Upper lobe of left lung (tissue), 4 donors: ENCODE measurements around the gene CCNQ.

Source experiments
- POLR2AphosphoS5 ChIP-seq, 2 donors: sonication (generic); formaldehyde crosslinking; IDR thresholded peaks; one replicate each; pipeline ENCODE4 v1.5.1; 2017; ENCODE audit warnings: antibody characterized with exemption in 2 of 2
- TF ChIP-seq, protein P1 (sequence below), 6 experiments: fragments of 450-650 bp in 4 of 6; fragments of 200-600 bp in 2 of 6; sonication (generic) in 2 of 6; IDR thresholded peaks; one replicate each; pipeline ENCODE4 v1.5.1; 2016 to 2019; ENCODE audit warnings: antibody characterized with exemption in 6 of 6

- TF ChIP-seq, protein P1, sequence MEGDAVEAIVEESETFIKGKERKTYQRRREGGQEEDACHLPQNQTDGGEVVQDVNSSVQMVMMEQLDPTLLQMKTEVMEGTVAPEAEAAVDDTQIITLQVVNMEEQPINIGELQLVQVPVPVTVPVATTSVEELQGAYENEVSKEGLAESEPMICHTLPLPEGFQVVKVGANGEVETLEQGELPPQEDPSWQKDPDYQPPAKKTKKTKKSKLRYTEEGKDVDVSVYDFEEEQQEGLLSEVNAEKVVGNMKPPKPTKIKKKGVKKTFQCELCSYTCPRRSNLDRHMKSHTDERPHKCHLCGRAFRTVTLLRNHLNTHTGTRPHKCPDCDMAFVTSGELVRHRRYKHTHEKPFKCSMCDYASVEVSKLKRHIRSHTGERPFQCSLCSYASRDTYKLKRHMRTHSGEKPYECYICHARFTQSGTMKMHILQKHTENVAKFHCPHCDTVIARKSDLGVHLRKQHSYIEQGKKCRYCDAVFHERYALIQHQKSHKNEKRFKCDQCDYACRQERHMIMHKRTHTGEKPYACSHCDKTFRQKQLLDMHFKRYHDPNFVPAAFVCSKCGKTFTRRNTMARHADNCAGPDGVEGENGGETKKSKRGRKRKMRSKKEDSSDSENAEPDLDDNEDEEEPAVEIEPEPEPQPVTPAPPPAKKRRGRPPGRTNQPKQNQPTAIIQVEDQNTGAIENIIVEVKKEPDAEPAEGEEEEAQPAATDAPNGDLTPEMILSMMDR (IDR thresholded peaks at IDR 0.05): no peak
- TF ChIP-seq POLR2AphosphoS5 (IDR thresholded peaks at IDR 0.05): no peak
Measured at GRCh38 chrX:153621949-153622598, 23.1 kb upstream of the CCNQ start.
